GM19035 (cell line): ENCODE data around the gene SSUH2.

Experiments used
- ATAC-seq: cut with Tn5 transposase; IDR thresholded peaks from one replicate; pipeline ENCODE4 v1.9.1; 2021; ENCODE audit not compliant: unreplicated experiment

Gene SSUH2

GRCh38 chr3:8642001-8642400, 2.6 kb downstream of the SSUH2 start:
- no peak for ATAC-seq

DNA sequence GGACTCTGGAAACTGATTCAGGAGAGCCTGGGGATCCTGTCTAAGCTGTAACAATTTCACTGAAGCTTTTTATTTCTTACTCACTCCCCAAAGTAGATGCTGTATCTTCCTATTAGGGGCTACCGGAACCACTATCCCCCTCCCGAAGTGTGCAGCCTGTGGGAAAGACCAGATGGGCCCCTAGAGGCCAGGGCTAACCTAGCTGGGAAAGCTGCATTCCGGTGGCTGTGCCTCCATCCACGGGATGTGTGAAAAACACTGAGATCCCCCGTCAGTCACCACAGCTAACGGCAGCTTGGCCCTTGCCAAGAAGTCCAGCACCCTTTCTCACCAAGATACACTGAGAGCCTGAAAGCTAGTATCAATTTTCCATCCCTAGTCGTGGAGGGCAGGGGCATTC, 3.1 kb downstream of the SSUH2 start:
- ATAC-seq = no peak

DNA sequence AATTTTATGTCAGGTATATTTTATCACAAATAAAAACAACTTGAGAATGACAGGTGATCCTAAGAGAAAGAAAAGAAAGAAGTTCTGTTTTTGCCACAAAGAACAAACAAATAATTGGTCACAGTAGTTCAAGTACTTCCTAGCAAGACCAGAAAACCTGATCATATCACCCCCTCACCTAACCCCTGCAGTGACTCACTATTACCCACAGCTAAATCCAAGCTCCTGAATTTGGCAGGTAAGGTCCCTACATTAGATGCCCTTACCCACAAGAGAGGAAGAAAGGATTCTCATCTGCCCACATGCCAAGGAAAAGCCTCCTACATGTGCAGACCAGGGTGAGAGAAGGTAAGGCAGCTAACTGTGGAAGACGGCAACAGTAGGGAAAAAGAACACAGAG, 4.4 kb downstream of the SSUH2 start:
- no peak for ATAC-seq

GRCh38 chr3:8639659-8640000, 5.0 kb downstream of the SSUH2 start:
- no peak for ATAC-seq

DNA sequence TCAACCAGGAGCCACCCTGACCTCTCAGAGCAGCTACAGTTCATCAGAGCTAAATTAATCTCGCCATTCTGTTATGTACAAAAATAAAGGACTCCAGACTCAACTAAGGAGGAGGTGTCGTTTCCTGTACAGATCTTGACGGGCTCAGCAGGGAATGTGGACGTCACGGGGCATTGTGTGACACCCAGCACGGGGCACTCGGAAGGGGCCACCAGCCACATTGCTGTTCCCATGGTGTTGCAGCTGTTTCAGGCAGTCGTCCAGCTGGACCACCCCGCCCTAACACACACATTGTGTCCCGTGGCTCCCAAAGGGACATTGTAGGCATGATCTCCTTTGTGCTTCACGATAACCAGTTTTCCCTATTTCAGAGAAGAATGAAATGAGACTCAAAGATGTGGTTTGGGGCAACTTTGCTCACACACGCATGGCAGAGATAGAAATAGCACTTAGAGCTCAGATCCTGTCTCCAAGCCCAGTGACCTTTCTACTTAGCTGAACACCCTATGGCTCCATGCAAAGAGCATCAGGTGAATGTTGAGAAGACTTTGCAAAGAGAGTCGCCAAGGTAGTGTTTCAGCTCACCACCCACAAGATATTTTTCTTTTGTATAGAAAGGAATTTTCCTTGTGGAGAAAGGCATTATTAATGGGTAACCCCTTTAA, 5.5 kb downstream of the SSUH2 start:
- ATAC-seq = no peak

DNA sequence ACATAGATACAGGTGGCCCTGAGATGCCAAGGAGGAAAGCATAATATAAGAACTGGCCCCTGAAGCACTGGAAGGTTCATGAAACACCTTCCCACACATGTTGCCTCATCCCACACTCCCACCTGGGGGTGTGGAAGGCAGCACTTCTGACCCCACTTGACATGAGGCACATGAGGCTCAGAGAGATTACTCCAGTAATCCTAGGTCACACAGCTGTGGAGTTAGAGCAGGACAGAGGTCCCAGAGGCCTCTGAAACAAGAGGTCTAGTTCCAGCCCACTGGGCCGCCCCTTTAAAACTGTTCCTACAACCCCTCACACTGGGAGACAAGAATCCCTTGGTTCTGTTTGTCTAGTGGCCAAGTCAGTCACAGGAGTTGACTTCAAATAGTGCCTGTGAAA, 7.2 kb downstream of the SSUH2 start:
- no peak for ATAC-seq

DNA sequence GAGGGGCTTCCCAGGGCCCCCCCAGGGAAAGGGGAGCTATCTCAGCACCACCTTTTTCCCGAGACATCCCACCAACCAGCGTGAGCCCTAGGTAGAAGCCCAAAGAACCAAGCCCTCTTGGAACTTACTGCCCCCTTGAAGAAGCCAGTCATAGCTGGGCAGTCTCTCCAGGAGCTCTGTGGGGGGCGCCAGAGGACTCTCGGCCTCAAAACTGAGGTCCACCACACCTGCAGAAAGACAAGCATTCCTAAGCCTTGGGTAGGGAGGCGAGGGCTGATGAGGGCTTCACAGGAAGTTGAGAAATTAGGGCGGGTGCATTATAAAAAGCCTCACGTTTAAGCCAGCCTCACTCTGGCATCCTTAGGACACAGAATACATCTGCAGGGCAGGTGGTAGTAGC, 9.0 kb downstream of the SSUH2 start:
- ATAC-seq = no peak

- no peak for ATAC-seq
These were observed 9.5 kb downstream of the SSUH2 start for GRCh38 chr3:8635125-8635524.

GRCh38 chr3:8632402-8633237, 12.0 kb downstream of the SSUH2 start:
- ATAC-seq = no peak

- ATAC-seq = no peak
These were observed 12.9 kb downstream of the SSUH2 start for GRCh38 chr3:8631661-8632060.

DNA sequence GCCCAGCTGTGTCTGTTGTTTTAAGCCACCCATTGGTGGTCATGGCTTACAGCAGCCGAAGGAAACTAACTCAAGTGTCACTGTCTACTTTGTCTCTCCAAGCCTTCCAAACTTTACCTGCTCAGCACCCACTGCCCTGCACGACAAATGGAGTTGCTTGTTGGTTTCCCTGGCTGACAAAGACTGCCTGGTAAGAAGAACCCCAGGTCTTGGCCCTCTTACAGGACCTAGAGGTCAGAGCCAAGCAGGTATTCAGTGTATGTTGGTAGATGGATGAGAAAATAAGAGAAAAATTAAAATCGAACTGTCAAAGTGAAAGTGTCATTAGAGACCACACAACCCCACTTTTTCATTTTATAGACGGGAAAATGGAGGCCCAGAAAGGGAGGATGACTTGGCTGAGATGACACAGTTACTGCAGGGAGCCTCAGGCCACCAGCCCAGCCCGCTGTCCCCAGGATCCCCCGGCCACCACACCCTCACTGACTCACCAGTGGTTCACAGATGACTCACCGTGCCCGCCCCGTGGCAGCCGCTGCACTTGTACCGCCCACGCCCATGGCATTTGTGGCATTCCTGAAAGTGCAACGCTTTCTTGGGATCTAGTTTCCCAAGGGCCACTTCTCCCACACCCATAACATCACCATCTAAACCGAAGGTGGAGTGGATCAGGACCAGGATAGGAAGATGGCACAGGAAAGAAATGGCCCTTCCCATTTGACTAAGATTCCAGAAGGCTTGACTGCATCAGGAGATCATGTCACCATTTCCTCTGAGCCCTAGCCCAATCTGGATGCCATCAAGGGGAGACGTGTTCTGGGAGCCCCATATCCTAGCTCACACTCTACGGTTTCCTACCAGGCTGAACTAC, 15.2 kb downstream of the SSUH2 start:
- ATAC-seq = peak; percentile 82

DNA sequence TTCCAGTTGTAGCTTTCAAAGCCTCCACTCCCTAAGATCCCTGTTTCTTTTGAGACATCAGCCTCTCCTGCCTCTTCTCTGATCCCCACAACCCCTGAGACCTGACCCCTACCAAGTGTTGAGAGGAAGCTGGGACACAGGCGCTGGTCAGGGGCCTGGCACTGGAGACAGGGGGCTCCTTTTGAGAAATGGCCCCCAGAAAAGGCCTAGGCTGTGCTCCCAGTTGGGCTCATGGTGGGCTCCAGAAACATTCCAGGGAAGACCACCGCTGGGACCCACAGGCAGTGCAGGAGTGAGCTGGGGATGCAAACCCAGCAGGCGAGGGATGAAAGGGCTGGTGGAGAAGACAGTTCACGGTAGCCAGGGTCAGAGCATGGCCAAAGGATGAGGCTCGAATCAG, 16.6 kb downstream of the SSUH2 start:
- no peak for ATAC-seq

- no peak for ATAC-seq
These were observed 17.2 kb downstream of the SSUH2 start for GRCh38 chr3:8627201-8627940.

DNA sequence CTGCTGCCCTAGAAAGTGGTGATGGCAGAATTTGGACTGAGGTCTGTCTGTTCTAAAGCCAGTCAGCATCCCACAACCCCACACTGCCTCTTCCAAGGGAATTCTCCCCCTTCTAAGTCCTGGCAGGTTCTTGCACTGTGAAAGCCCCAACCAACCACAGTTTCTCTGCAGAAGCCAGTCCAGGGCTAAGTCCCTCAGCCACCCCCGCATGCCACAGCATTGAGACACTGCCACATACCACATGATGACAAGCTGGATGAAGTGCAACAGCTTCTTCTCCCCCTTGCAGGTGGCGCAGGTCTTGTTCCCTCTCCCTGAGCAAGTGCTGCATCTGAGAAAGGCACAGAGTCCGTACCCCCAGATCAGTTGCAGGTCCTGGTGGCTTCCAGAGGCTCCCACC, 18.6 kb downstream of the SSUH2 start:
- no peak for ATAC-seq

GRCh38 chr3:8624612-8625011, 20.0 kb downstream of the SSUH2 start:
- ATAC-seq = no peak

DNA sequence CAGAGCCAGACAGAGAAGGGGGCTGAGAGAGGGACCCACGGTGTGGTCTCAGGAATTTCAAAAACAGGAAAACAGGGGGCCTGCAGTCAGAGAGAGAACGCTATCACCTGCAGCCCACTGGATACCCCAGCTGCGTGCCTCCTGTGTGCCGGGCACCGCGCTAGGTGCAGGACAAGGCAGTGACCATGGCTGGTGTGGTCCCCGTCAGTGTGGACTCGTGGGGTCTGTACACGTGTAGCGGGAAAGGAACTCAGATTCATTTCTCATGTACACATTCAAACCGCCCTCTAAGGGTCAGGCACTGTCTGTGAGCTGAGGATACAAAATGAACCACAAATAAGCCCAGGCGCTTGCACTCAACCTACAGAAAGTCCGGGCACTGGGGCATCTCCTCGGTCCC, 20.9 kb downstream of the SSUH2 start:
- no peak for ATAC-seq

- peak; percentile 92 for ATAC-seq
These were observed 21.5 kb downstream of the SSUH2 start for GRCh38 chr3:8622873-8623691.

DNA sequence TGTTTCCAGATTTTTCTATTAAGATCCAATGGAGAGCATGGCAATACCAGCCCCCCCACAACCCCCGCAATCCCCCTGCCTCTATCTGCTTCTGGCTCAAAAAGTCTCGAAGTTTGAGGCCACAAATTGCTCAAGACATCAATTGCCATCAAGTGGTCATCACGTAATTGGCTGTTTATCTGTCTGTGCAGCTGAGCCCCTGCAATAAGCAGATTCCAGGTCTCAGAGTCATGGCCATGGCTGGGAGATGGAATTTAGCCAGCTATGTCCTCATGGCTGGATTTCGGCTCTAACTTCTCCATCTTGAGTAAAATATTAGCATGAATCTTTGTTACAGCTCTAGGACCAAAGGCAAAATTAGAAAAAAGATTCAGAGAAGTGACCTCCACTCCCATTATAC, 22.7 kb downstream of the SSUH2 start:
- ATAC-seq = no peak

DNA sequence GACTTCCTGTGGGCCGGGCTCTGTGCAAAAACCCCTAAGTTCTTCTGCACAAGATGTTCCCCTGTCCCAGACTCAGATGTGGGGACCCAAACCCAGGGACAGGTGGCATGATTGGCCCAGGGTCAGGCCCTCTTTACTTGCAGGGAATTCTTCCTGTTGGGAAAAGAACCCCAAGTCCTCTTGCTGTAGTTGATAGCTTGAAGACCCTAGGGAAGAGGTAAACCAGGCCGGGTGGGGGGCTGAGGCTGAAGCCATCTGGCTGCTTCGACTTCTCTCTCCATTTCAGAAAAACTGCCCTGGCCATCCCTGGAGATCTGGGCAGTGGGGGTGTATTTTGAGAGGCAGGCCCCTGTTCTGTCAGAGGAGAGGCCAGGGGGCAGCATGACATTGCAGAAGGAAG, 23.5 kb downstream of the SSUH2 start:
- ATAC-seq = no peak

GRCh38 chr3:8619548-8619947, 25.1 kb downstream of the SSUH2 start:
- no peak for ATAC-seq
